Measurements from ENCODE around the gene GJE1. TPM values are rescaled to one million over a fixed set of nuclear protein-coding genes. Genes with fewer than 3 reads are reported as not detected.

Gene GJE1
- total and polyA plus RNA-seq, 10 of the 15 experiments (the other 5 are each of a cell fraction or from before 2014, with no cell fraction given) = not detected

DNA sequence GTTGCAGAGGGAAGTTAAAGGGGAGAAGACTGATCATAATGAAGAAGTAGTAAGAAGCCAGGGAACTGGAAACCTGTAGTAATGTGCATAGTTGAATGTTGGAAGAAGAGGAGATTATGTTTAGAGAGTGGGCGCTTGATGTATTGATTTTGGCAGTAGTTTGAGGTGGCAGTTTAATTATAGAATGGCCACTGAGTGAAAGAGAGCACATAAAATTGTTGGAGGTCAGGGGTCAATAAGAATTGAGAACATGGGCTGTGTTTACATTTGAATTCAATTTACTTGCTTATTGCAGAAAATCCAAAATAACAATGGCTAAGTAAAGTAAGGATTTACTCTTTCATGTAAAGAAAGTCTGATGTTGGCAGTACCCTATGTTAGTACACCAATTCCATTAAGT lies 30.1 kb downstream of the GJE1 start:
- Histone ChIP-seq H3K27ac (ENCODE audit: control insufficient read depth, insufficient read depth) (no peak overlapping the region), H3K27me3 (replicated peaks in 1 of 2; ENCODE audit: control insufficient read depth in 2 of 2, insufficient read depth in 2 of 2, low read length in 1 of 2) (no peaks in the 10 kb centered on the region), H2AFZ (ENCODE audit: control insufficient read depth, low read depth, low read length) (no peak overlapping the region), H3K4me3 (no peak overlapping the region), H3K79me2 (ENCODE audit: control insufficient read depth, insufficient read depth, low read length) (peaks cover 30% of the 10 kb centered on the region), H3K9ac (ENCODE audit: control insufficient read depth, insufficient read depth, low read length) (no peak overlapping the region), H3K36me3 (ENCODE audit: control insufficient read depth in 2 of 2, insufficient read depth in 2 of 2, low read length in 1 of 2) (peaks cover 0 to 2% of the 10 kb centered on the region in 2 experiments; a peak in 3 of 4 replicates), H3K4me1 (ENCODE audit: control insufficient read depth, insufficient read depth, low read length) (no peaks in the 10 kb centered on the region), H3K9me3 (replicated peaks; ENCODE audit: control insufficient read depth, insufficient read depth, low read length) (no peaks in the 10 kb centered on the region), H3K4me2 (ENCODE audit: control insufficient read depth, insufficient read depth) (no peak overlapping the region), H4K20me1 (ENCODE audit: control insufficient read depth, insufficient read depth) (no peaks in the 10 kb centered on the region)
- in situ Hi-C loops (cut with MboI) (no loop called here), intact Hi-C loops (cut with micrococcal nuclease; ENCODE audit: unreplicated experiment) (no loop called here)
- no peak for ATAC-seq
- SMC1A ChIA-PET (ENCODE audit: uncharacterized antibody, unreplicated experiment) = interaction anchor here (1.4 kb wide), 1 partner anchor 45 kb away, joined by 5 read pairs; no protein-coding TSS in a partner anchor
- TF ChIP-seq MTA2 (IDR thresholded peaks at IDR 0.05; ENCODE audit: low read depth) = no peak
- CTCF ChIA-PET = interaction anchor here (1.0 to 1.7 kb wide), 2 partner anchors 15 to 45 kb away, joined by 3 to 4 read pairs; no protein-coding TSS in a partner anchor
- no peak for DNase-seq (ENCODE audit: low read depth, low spot score)
- WGBS (ENCODE audit: insufficient coverage, insufficient replicate concordance, low lambda C conversion rate, missing lambda C conversion rate) = 41% methylated on average over 1 of the region's 1 CpG
- RAD21 ChIA-PET (ENCODE audit: unreplicated experiment) = no interaction called here
- no peak for FAIRE-seq
- BruUV-seq (replicated peaks) = no TSS peak
- POLR2A ChIA-PET = no interaction called here

DNA sequence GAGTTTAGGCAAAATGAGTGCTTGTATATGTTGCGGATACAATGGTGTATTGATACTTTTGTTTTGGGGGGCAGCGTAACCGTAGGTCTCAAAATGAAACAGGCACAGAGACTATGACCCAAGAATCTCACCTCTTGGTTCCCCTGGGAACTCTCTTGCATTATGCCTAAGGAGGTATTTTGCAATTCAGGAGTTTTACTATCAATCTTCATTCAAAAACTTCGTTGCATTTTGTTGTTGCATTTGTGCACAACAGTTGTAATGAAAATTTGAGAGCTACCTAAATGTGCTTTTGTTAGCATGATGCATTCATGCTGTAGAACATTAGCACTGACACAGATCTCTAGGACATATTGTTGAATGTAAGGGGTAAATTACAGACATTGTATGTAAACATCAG lies 32.5 kb downstream of the GJE1 start:
- in situ Hi-C loops (cut with MboI) (no loop called here), intact Hi-C loops (cut with micrococcal nuclease; ENCODE audit: unreplicated experiment) (no loop called here)
- FAIRE-seq (no peak), ATAC-seq (no peak), DNase-seq (ENCODE audit: low read depth, low spot score) (no peak)
- Histone ChIP-seq H3K36me3 (ENCODE audit: control insufficient read depth in 2 of 2, insufficient read depth in 2 of 2, low read length in 1 of 2) (peaks cover 0 to 2% of the 10 kb centered on the region in 2 experiments), H3K4me3 (no peak overlapping the region), H3K4me2 (ENCODE audit: control insufficient read depth, insufficient read depth) (no peak overlapping the region), H3K4me1 (ENCODE audit: control insufficient read depth, insufficient read depth, low read length) (no peaks in the 10 kb centered on the region), H3K9me3 (replicated peaks; ENCODE audit: control insufficient read depth, insufficient read depth, low read length) (no peaks in the 10 kb centered on the region), H3K27me3 (replicated peaks in 1 of 2; ENCODE audit: control insufficient read depth in 2 of 2, insufficient read depth in 2 of 2, low read length in 1 of 2) (no peaks in the 10 kb centered on the region), H3K79me2 (ENCODE audit: control insufficient read depth, insufficient read depth, low read length) (peaks cover 26% of the 10 kb centered on the region), H3K9ac (ENCODE audit: control insufficient read depth, insufficient read depth, low read length) (no peak overlapping the region), H4K20me1 (ENCODE audit: control insufficient read depth, insufficient read depth) (no peaks in the 10 kb centered on the region), H2AFZ (ENCODE audit: control insufficient read depth, low read depth, low read length) (no peak overlapping the region), H3K27ac (ENCODE audit: control insufficient read depth, insufficient read depth) (no peak overlapping the region)
- TF ChIP-seq TCF7 (IDR thresholded peaks at IDR 0.05; ENCODE audit: borderline replicate concordance) (no peak), ZNF384 (IDR thresholded peaks at IDR 0.05; ENCODE audit: borderline replicate concordance, low read depth, low read length) (no peak)
- no TSS peak for BruUV-seq (replicated peaks)
- SMC1A ChIA-PET (ENCODE audit: uncharacterized antibody, unreplicated experiment) = interaction anchor here (0.9 to 2.2 kb wide), 7 partner anchors 9 to 127 kb away, joined by 3 to 13 read pairs (median 5); no protein-coding TSS in a partner anchor
- POLR2A ChIA-PET = no interaction called here
- WGBS (ENCODE audit: insufficient coverage, insufficient replicate concordance, low lambda C conversion rate, missing lambda C conversion rate) = 75% methylated on average over 4 of the region's 4 CpGs
- RAD21 ChIA-PET (ENCODE audit: unreplicated experiment) = interaction anchor here (1.5 kb wide), 1 partner anchor 42 kb away, joined by 4 read pairs; no protein-coding TSS in a partner anchor
- CTCF ChIA-PET = interaction anchor here (1.2 to 2.6 kb wide), 5 partner anchors 9 to 175 kb away, joined by 4 to 21 read pairs (median 10); partner anchors contain the start of genes NMBR and VTA1
